ENCODE results near the gene ISX.

Gene ISX

GRCh38 chr22:35053060-35053835 lies 12.7 kb upstream of the ISX start:
- DNase-seq: no peak

GRCh38 chr22:35054064-35054463 lies 11.9 kb upstream of the ISX start:
- no peak for DNase-seq

- DNase-seq: no peak
Measured at GRCh38 chr22:35056486-35056885, 9.5 kb upstream of the ISX start.

GRCh38 chr22:35057155-35057554 lies 8.8 kb upstream of the ISX start:
- no peak for DNase-seq

- no peak for DNase-seq
Measured at GRCh38 chr22:35059632-35060031, 6.3 kb upstream of the ISX start.

- no peak for DNase-seq
Measured at GRCh38 chr22:35064664-35065063, 1.3 kb upstream of the ISX start.

GRCh38 chr22:35065183-35065582 lies 775 bp upstream of the ISX start:
- no peak for DNase-seq

GRCh38 chr22:35066768-35067167 lies 810 bp downstream of the ISX start:
- DNase-seq: no peak

GRCh38 chr22:35069541-35069940 lies 3.6 kb downstream of the ISX start:
- peak in 2 of 14 donors; percentile 10 for DNase-seq

- DNase-seq: peak in 1 of 14 donors; percentile 91
Measured at GRCh38 chr22:35070451-35071093, 4.6 kb downstream of the ISX start.

- DNase-seq: peak in 1 of 14 donors; percentile 3
Measured at GRCh38 chr22:35071784-35072183, 5.8 kb downstream of the ISX start.

- no peak for DNase-seq
Measured at GRCh38 chr22:35072925-35073324, 7.0 kb downstream of the ISX start.

GRCh38 chr22:35074583-35074982 lies 8.6 kb downstream of the ISX start:
- no peak for DNase-seq

GRCh38 chr22:35076630-35077029 lies 10.7 kb downstream of the ISX start:
- DNase-seq: no peak

- DNase-seq: no peak
Measured at GRCh38 chr22:35085621-35086020, 19.7 kb downstream of the ISX start.

GRCh38 chr22:35089139-35089538 lies 23.2 kb downstream of the ISX start:
- DNase-seq: no peak

GRCh38 chr22:35092406-35092805 lies 26.4 kb downstream of the ISX start:
- no peak for DNase-seq

GRCh38 chr22:35098921-35099320 lies 33.0 kb downstream of the ISX start:
- no peak for DNase-seq

GRCh38 chr22:35099883-35100282 lies 33.9 kb downstream of the ISX start:
- no peak for DNase-seq

- DNase-seq: no peak
Measured at GRCh38 chr22:35102663-35103062, 36.7 kb downstream of the ISX start.

GRCh38 chr22:35103761-35104160 lies 37.8 kb downstream of the ISX start:
- no peak for DNase-seq

GRCh38 chr22:35104491-35104890 lies 38.5 kb downstream of the ISX start:
- no peak for DNase-seq

- no peak for DNase-seq
Measured at GRCh38 chr22:35109616-35110015, 43.7 kb downstream of the ISX start.

GRCh38 chr22:35111244-35111643 lies 45.3 kb downstream of the ISX start:
- no peak for DNase-seq
